Renal cortical epithelial cell (primary cell): ENCODE results near the gene ZGPAT. TPM values are rescaled to one million over a fixed set of nuclear protein-coding genes. Genes with fewer than 3 reads are reported as not detected.
A peak's percentile ranks its signal among the peaks of the same experiment; 100 is the strongest.
"Not testable (repeated sequence)": the region's sequence is repeated elsewhere in the genome, so short reads cannot be mapped to it uniquely, and the experiment has no call there.

Experiments used
- DNase-seq: peaks from one replicate; pipeline ENCODE4 v3.0.0-alpha.2; 2011; ENCODE audit warnings: low read depth
- total RNA-seq: library from RNA; depleted of rRNA; stranded (reverse); fragments of >200 nt; gene quantifications from 2 replicates; pipeline ENCODE4 v1.2.3, GENCODE V29; 2014

Gene ZGPAT
- total RNA-seq, 1 donor from 2014 or later: 25.7 TPM

DNA sequence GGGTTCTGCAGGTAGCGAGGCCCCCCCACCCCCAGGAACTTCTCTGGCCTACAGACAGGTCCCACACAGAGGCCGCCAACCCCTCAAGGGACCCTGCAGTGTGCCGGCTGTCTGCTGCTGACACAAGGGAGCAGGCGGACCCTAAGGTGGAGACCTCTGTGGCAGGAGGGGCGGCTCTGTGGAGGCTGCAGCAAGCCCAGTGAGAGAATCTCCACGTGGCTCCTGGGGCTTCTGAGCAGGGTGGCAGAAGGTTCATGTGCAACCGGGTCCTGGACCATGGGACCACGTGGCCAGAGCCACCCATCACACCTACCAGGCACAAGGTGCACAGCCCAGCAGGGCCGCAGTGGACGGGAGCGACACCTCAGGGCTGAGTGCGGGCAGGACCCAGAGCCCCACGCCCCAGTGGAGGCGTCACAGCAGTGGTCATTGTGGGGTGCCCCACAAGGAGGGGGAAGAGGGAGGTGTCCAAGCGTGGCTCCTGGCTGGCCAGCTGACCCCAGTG is 4.3 kb upstream of the ZGPAT start:
- no peak for DNase-seq

DNA sequence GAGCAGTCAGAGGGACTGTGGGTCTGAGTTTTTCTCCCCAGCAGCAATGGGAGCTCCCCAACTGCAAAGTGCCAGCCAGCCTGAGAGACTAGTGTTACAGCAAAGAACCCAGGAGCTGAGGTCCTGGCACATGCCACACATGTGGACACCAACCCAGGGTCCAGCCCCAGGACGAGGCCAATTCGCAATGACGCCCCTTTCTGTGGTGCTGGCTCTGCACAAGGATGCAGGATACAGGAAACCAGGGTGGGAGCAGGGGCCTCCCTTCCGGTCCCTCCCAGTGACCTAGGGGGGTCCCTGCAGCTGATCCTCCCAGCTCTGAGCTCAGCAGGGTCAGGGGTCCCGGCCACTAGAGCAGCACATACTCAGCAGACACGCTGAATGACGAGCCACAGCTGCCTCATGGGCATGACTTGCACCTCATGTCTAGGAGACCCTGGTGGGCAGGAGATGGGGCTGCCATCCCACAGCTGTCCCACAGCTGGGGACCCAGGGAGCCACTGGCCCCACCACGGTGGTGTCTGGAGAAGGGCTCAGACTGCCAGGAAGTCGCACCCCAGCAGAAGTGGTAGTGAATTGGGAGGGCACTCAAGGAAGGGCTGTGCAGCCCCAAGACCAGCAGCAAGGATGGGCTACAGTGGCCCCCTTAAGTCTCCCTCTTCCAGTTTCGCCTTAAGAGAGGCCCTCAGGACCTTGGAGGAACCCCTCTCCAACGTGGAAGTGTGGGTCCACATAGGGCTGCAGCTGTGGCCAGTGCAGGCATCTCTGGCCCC is 3.7 kb upstream of the ZGPAT start:
- DNase-seq: no peak

DNA sequence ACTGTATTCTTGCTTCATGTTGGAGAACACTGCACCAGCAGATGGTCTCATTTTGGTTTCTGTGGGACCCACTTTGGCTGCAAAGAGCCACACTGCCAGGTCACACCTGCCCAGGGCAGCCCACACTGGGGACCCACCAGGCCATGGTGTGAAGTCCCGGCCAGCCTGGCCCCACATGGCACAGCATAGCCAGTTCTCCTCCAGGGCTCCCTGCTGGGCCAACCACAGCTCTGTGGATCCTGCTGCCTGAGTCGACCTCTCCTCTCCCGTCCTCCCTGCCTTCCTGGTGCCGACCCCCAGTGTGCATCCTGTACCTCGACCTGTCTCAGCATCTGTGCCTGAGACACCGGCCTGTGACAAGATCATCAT is 3.1 kb upstream of the ZGPAT start:
- DNase-seq: no peak

DNA sequence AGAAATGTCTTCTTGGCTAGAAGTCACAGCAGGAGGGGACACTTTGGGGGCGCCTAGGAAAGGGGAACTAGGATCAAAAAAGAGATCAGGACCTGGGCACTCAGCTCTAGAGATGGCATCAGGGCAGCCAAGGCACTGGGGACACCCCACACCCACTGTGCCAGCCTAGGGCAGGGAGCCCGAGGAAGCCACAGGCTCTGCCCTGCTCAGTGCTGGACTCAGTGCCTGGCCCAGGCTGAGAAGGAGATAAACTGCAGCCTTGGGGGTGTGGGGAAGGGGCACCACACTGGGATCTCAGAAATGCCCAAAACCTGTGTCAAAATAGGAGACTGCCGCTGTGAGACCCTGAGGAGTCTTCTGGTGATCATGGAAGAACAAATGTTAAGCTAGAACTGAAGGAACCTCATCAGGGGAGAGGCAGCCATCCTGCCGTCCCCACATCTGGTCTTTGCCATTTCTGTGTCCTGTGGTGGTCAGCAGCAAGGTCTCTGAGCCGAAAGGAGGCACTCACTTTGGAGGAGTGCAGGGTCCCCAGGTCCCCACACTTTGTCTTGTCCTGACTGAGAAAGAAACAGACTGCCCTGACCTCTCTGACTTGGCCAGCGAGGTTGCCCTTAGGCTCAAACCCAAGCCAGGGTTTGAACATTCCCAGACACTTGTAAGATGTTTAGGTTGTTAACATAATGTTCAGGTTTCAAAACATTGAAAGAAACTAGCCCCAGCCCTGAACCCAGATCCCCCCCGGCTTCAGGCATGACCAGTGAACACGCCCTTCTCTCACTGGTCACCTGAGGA is 2.4 kb upstream of the ZGPAT start:
- no peak for DNase-seq

DNA sequence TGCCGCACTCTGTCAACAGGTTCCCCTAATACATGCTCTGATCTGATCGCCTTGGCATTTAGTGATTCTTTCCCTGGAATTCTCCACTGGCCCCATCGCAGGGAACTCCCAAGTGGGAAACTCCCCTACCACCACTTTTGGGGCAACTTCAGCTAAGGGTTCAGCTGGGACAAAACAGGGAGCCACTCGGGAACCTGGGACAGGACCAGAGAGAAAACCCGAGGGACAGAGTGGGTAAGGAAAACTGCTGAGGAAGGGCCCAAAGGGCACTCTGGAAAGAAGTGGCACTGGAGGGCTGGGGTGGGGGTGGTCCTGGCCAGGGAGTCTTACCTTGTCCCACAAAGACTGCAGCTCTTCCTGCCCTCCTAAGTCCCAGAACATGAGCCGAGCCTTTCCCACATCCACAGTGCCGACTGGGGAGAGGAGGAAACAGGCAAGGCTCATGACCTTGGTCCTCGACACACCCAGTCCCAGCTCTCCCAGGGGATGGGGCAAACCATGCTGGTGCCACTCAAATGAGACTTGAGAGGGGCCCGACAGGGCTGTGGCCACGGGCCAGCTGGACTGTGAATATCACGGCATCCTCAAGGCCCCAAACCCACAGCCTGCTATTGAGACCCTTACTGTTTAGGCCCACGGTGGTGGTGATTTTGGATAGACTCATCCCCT is 1.7 kb upstream of the ZGPAT start:
- DNase-seq: no peak

DNA sequence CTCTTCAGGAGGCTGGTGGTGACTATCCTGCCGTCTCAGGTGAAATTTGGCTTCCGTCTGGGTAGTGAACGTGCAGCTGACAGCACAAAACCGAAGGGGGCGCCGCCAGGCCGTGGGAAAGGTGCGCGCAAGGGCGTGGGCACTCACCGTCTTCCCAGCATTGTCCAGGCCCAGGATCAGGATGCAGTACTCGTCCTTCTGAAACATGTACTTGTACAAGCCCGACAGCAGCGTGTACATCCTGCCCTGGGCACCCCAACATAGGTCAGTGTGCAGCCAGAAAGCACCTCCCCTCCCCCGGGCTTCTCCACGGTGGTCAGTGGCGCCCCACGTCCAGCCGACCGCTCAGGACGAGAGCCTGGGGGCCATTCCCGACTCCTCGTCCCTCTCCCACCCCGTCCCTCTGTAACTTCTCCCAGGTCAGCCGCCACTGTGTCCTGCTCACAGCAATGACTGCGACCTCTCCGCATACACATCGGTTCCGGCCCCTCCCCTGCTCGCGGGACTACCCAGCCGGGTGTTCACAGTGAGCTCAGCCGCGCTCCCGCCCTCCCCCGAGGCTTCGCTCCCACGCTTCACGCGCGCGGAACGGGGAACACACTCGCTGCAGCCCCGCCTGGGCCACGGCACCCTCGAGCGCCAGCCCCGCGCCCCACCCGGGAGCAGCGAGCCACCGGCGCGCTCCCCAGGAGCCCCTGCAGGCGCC is 834 bp upstream of the ZGPAT start:
- peak; percentile 50 for DNase-seq

DNA sequence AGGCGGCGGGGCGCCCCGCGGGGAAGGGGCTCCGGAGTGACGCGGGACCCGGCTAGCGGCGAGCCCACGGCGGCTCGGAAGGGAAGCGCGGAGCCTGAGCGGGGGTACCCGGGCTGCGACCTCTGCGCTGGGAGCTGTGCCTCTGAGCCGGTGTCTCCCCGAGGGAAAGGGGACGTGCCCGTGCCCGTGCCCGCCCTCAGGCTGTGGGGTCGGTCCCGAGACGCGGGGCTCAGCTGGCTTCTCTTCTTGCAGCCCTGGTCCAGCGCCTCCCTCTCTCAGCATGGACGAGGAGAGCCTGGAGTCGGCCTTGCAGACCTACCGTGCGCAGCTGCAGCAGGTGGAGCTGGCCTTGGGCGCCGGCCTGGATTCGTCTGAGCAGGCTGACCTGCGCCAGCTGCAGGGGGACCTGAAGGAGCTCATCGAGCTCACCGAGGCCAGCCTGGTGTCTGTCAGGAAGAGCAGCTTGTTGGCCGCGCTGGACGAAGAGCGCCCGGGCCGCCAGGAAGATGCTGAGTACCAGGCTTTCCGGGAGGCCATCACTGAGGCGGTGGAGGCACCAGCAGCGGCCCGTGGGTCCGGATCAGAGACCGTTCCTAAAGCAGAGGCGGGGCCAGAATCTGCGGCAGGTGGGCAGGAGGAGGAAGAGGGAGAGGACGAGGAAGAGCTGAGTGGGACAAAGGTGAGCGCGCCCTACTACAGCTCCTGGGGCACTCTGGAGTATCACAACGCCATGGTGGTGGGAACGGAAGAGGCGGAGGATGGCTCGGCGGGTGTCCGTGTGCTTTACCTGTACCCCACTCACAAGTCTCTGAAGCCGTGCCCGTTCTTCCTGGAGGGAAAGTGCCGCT is 686 bp downstream of the ZGPAT start:
- no peak for DNase-seq

DNA sequence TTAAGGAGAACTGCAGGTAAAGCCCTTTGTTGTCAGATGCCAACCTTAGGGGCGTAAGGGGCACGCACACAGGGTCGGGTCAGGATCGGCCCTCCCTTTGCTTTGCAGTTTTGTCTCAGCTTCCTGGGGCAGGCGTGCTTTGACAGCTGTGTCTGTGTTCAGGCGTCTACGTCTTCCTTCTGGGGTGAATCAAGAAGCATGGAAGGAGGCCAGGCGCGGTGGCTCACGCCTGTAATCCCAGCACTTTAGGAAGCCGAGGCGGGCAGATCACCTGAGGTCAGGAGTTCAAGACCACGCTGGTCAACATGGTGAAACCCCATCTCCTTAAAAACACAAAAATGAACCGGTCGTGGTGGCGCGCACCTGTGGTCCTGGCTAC is 1.3 kb downstream of the ZGPAT start:
- DNase-seq: no peak

DNA sequence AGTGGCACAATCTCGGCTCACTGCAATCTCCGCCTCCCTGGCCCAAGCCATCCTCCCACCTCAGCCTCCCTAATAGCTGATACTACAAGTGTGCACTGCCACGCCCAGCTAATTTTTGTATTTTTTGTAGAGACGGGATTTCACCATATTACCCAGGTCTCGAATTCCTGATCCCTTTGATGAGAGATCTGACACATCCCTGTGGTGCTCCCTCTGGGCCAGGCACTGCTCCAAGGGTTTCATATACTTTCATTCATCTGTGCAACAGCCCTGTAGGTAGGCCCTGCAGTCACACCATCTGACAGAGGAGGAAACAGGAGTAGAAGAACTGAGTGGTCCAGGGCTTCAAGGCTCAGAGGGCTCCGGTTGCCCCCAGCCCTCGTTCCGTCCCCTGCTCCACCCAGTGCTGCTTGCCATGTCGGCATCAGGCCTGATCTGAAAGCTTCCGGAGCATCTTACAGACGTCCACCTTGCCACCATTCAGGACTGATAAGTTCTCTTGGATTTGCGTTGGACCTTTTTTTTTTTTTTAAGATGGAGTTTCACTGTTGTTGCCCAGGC is 3.3 kb downstream of the ZGPAT start:
- no peak for DNase-seq

DNA sequence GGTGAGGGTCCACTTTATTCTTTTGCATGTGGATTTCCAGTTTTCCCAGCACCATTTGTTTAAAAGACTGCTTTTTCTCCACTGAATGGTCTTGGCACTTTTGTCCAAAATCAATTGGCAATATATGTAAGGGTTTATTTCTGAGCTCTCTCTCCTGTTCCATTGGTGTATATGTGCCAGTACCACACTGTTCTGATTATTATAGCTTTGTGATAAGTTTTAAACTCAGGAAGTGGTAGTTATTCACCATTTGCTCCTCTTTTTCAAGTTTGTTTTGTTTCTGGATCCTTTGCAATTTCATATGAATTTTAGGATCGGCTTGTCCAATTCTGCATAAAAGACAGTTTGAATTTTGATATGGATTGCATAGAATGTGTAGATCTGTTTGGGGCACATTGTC is 4.4 kb downstream of the ZGPAT start:
- DNase-seq: no peak

DNA sequence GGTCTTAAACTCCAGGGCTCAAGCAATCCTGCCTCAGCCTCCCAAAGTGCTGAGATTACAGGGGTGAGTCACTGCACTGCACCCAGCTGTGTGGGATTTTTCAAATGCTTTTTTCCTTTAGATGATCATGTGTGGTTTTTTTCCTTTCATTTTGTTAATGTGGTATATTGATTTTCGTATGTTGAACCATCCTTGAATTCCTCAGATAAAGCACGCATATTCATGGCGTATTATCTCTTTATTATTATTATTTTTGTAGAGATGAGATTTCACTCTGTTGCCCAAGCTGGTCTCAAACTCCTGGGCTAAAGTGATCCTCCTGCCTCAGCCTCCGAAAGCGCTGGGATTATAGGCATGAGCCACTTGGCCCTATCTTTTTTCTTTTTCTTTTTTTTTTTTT is 7.0 kb downstream of the ZGPAT start:
- DNase-seq: no peak

DNA sequence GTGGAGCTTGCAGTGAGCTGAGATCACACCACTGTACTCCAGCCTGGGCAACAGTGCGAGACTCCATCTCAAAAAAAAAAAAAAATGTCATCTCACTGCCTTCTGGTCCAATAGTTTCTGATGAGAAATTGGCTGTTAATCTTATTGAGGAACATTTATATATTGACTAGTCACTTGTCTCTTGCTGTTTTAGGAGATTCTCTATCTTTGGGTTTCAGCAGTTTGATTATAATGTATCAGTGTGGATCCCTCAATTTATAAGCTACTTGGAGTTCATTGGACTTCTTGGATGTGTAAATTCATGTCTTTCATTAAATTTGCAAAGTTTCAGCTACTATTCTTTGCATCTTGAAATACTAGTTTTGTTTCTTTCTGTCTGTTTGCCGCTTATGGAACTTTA is 11.2 kb downstream of the ZGPAT start:
- no peak for DNase-seq

DNA sequence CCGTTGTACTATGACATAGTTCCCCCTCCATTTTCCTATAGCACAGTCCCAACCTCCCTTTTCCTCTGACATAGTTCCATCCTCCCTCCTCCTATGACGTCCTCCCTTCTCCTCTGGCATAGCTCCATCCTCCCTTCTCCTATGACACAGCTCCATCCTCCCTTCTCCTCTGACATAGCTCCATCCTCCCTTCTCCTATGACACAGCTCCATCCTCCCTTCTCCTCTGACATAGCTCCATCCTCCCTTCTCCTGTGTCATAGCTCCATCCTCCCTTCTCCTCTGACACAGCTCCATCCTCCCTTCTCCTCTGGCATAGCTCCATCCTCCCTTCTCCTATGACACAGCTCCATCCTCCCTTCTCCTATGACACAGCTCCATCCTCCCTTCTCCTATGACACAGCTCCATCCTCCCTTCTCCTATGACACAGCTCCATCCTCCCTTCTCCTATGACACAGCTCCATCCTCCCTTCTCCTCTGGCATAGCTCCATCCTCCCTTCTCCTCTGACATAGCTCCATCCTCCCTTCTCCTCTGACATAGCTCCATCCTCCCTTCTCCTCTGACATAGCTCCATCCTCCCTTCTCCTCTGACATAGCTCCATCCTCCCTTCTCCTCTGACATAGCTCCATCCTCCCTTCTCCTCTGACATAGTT is 15.3 kb downstream of the ZGPAT start:
- DNase-seq: not testable (repeated sequence)

DNA sequence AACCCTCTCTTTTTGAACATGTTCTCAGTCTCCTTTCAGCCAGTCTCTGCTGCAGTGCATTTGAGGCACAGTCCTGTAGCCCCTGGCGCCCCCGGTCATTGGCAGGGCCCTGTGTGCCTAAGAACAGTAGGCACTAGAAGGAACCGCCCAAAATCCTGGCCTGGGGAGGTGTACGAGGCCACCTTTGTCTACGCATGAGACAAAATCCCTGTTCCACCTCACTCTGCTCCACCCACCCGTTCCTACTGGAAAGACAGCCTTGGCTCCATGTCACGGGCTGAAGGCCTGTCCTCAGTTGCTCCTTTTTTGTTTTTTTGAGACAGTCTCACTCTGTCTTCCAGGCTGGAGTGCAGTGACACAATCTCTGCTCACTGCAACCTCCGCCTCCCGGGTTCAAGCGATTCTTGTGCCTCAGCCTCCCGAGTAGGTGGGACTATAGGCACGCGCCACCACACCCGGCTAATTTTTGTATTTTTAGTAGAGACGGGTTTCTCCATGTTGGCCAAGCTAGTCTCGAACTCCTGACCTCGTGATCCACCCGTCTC is 22.4 kb downstream of the ZGPAT start:
- DNase-seq: not testable (repeated sequence)

DNA sequence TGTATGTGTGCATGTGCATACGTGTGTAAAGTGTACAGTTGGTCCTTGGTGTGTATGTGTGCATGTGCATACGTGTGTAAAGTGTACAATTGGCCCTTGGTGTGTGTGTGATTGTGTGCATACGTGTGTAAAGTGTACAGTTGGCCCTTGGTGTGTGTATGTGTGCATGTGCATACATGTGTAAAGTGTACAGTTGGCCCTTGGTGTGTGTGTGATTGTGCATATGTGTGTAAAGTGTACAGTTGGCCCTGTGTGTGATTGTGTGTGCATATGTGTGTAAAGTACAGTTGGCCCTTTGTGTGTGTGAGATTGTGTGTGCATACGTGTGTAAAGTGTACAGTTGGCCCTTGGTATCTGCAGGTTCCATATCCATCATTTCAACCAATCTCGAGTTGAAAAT is 23.6 kb downstream of the ZGPAT start:
- DNase-seq: no peak

DNA sequence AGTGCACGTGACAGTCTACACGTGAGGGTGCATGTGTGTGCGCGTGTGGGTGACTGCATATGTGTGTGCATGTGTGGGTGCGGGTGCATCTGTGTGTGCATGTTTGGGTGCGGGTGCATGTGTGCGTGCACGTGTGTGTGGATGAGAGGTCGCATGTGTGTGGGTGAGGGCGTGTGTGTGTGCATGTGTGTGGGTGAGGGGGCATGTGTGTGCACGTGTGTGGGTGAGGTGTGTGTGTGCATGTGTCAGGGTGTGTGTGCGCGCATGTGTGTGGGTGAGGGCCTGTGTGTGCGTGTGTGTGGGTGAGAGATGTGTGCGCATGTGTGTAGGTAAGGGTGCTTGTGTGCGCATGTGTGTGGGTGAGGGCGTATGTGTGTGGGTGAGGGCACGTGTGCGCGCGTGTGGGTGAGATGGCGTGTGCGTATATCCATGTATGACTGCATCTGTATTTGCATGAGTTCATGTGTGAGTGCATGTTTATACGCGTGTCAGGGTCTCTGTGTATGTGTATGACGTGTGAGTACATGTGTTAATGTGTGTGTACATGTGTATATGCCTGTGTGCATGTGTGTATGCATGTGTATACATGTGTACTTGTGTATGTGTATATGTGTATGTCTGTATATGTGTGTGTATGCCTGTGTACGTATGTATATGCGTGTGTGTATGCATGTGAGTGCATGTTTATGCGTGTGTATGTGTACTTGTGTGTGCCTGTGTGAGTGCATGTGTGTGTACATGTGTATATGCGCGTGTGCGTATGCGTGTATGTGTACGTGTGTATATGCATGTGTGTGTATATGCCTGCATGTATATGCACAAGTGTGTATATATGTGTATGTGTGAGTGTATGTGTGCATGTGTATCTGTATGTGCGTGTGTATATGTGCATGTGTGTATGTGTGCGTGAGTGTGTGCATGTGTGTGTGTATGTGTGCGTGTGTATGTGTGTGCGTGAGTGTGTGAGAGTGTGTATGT is 24.6 kb downstream of the ZGPAT start:
- no peak for DNase-seq

DNA sequence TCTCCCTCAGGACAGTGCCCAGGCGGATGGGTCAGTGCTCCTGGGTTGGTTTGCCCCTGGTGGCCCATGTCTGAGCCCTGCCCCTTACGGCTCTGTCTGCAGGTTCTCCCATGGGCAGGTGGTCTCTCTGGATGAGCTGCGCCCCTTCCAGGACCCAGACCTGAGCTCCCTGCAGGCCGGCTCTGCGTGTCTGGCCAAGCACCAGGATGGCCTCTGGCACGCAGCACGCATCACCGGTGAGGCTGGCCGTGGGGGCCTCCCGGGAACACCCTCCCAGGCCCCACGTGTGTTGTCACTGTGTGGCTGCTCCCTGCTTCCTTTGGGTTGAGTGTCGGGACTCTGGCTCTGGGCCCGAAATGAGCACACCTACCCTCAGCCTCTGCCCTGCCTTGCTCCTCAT is 25.3 kb downstream of the ZGPAT start:
- DNase-seq: no peak

DNA sequence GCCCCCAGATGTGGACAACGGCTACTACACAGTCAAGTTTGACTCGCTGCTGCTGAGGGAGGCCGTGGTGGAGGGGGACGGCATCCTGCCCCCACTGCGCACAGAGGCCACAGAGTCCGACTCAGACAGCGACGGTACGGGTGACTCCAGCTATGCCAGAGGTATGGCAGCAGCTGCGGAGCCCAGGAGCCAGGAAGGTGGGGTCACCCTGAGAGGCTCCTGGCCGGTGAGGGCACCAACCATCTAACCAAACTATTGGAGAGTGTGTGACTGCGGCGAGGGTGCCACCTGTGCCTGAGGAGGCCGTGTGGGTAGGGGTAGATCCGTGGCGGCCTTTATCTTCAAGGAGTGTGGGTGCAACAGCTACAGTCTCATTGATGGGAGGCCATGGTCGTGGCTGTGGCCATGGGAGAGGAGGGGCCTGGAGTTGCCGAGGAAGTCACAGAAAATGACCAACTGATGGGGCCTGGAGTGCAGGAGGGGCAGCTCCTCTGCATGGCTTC is 25.8 kb downstream of the ZGPAT start:
- DNase-seq: no peak
